MM.1S (cell line): ENCODE results near the gene DNAJC5.

Source experiments
- CTCF ChIP-seq: fragments of 300-600 bp; sonication (generic); IDR thresholded peaks from 2 replicates; pipeline ENCODE4 v1.5.1; 2016; ENCODE audit warnings: antibody characterized with exemption, low read length, mixed read lengths
- EZH2 ChIP-seq: fragments of 300-600 bp; sonication (generic); optimal IDR thresholded peaks from 2 replicates; pipeline ENCODE3; 2017; ENCODE audit warnings: low read depth, mild to moderate bottlenecking, antibody characterized with exemption, low read length, mixed read lengths
- EZH2phosphoT487 ChIP-seq: fragments of 300-600 bp; sonication (generic); IDR thresholded peaks from 2 replicates; pipeline ENCODE4 v1.6.1; 2018; ENCODE audit warnings: antibody characterized with exemption, low read length

GRCh38 chr20:63982937-63983336 lies 88.0 kb downstream of the DNAJC5 start:
- TF ChIP-seq CTCF (no peak), EZH2 (no peak), EZH2phosphoT487 (no peak)
